Hepatocyte (in vitro differentiated cells): ENCODE measurements around the gene PEX6.

Experiments used
- CTCF ChIP-seq: fragments of 200-600 bp; sonication (generic); IDR thresholded peaks from 2 replicates; pipeline ENCODE4 v1.5.1; 2016; ENCODE audit warnings: antibody characterized with exemption, mild to moderate bottlenecking; ENCODE audit not compliant: poor library complexity
- EZH2 ChIP-seq: fragments of 200-600 bp; sonication (generic); IDR thresholded peaks from 2 replicates; pipeline ENCODE4 v1.6.1; 2016; ENCODE audit warnings: antibody characterized with exemption, mild to moderate bottlenecking, borderline replicate concordance
- EZH2phosphoT487 ChIP-seq: fragments of 200-600 bp; sonication (generic); IDR thresholded peaks from one replicate; pipeline ENCODE4 v1.6.1; 2018; ENCODE audit warnings: antibody characterized with exemption, mild to moderate bottlenecking, low read depth, moderate library complexity; ENCODE audit not compliant: unreplicated experiment, severe bottlenecking

DNA sequence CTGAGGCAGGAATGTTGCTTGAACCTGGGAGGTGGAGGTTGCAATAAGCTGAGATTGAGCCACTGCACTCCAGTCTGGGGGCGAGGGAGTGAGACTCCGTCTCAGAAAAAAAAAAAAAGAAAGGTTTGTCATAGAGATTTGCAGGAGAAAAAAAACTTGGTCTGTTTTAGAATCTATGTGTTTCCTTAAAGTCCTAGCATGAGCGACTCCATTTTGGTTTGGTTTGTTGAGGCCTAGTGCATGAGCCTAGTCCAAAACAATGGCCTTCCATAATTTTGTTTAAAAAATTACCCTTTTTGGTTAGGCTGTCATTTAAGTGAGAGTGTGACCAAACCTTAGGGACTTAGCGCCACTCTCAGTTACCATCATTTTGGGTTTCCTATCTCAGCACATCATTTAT lies 26.6 kb downstream of the PEX6 start:
- TF ChIP-seq CTCF (no peak), EZH2 (no peak), EZH2phosphoT487 (no peak)
